Fibroblast of mammary gland (primary cell): Measurements from ENCODE around the gene HBM.
A peak's percentile ranks its signal among the peaks of the same experiment; 100 is the strongest.
"Not testable (repeated sequence)": the region's sequence is repeated elsewhere in the genome, so short reads cannot be mapped to it uniquely, and the experiment has no call there.

Source experiments
- DNase-seq: peaks from one replicate; pipeline ENCODE4 v3.0.0-alpha.2; 2010; ENCODE audit warnings: low read depth
- H3K4me3 ChIP-seq: 2 replicates; pipeline ENCODE4 v1.5.1; 2011; ENCODE audit warnings: low read depth, mild to moderate bottlenecking, low read length, moderate library complexity; ENCODE audit not compliant: control insufficient read depth
- TF ChIP-seq, protein P1 (sequence below): conservative IDR thresholded peaks from 2 replicates; pipeline ENCODE4 v1.5.1; 2011; ENCODE audit warnings: low read depth, low read length, inconsistent platforms; ENCODE audit not compliant: control insufficient read depth, insufficient read depth

Gene HBM

DNA sequence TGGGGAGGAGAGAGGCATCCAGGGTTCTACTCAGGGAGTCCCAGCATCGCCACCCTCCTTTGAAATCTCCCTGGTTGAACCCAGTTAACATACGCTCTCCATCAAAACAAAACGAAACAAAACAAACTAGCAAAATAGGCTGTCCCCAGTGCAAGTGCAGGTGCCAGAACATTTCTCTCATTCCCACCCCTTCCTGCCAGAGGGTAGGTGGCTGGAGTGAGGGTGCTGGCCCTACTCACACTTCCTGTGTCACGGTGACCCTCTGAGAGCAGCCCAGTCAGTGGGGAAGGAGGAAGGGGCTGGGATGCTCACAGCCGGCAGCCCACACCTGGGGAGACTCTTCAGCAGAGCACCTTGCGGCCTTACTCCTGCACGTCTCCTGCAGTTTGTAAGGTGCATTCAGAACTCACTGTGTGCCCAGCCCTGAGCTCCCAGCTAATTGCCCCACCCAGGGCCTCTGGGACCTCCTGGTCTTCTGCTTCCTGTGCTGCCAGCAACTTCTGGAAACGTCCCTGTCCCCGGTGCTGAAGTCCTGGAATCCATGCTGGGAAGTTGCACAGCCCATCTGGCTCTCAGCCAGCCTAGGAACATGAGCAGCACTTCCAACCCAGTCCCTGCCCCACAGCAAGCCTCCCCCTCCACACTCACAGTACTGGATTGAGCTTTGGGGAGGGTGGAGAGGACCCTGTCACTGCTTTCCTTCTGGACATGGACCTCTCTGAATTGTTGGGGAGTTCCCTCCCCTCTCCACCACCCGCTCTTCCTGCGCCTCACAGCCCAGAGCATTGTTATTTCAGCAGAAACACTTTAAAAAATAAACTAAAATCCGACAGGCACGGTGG is 8.4 kb downstream of the HBM start:
- not testable (repeated sequence) for H3K4me3 ChIP-seq, DNase-seq

DNA sequence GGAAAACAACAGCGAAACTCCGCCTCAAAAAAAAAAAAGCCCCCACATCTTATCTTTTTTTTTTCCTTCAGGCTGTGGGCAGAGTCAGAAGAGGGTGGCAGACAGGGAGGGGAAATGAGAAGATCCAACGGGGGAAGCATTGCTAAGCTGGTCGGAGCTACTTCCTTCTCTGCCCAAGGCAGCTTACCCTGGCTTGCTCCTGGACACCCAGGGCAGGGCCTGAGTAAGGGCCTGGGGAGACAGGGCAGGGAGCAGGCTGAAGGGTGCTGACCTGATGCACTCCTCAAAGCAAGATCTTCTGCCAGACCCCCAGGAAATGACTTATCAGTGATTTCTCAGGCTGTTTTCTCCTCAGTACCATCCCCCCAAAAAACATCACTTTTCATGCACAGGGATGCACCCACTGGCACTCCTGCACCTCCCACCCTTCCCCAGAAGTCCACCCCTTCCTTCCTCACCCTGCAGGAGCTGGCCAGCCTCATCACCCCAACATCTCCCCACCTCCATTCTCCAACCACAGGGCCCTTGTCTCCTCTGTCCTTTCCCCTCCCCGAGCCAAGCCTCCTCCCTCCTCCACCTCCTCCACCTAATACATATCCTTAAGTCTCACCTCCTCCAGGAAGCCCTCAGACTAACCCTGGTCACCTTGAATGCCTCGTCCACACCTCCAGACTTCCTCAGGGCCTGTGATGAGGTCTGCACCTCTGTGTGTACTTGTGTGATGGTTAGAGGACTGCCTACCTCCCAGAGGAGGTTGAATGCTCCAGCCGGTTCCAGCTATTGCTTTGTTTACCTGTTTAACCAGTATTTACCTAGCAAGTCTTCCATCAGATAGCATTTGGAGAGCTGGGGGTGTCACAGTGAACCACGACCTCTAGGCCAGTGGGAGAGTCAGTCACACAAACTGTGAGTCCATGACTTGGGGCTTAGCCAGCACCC is 9.5 kb downstream of the HBM start:
- DNase-seq, result no peak
- H3K4me3 ChIP-seq, result no peak overlapping the region
- TF ChIP-seq, protein P1, sequence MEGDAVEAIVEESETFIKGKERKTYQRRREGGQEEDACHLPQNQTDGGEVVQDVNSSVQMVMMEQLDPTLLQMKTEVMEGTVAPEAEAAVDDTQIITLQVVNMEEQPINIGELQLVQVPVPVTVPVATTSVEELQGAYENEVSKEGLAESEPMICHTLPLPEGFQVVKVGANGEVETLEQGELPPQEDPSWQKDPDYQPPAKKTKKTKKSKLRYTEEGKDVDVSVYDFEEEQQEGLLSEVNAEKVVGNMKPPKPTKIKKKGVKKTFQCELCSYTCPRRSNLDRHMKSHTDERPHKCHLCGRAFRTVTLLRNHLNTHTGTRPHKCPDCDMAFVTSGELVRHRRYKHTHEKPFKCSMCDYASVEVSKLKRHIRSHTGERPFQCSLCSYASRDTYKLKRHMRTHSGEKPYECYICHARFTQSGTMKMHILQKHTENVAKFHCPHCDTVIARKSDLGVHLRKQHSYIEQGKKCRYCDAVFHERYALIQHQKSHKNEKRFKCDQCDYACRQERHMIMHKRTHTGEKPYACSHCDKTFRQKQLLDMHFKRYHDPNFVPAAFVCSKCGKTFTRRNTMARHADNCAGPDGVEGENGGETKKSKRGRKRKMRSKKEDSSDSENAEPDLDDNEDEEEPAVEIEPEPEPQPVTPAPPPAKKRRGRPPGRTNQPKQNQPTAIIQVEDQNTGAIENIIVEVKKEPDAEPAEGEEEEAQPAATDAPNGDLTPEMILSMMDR, result no peak

DNA sequence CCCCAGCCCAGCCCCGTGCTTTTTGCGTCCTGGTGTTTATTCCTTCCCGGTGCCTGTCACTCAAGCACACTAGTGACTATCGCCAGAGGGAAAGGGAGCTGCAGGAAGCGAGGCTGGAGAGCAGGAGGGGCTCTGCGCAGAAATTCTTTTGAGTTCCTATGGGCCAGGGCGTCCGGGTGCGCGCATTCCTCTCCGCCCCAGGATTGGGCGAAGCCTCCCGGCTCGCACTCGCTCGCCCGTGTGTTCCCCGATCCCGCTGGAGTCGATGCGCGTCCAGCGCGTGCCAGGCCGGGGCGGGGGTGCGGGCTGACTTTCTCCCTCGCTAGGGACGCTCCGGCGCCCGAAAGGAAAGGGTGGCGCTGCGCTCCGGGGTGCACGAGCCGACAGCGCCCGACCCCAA is 10.2 kb downstream of the HBM start:
- not testable (repeated sequence) for DNase-seq, H3K4me3 ChIP-seq

DNA sequence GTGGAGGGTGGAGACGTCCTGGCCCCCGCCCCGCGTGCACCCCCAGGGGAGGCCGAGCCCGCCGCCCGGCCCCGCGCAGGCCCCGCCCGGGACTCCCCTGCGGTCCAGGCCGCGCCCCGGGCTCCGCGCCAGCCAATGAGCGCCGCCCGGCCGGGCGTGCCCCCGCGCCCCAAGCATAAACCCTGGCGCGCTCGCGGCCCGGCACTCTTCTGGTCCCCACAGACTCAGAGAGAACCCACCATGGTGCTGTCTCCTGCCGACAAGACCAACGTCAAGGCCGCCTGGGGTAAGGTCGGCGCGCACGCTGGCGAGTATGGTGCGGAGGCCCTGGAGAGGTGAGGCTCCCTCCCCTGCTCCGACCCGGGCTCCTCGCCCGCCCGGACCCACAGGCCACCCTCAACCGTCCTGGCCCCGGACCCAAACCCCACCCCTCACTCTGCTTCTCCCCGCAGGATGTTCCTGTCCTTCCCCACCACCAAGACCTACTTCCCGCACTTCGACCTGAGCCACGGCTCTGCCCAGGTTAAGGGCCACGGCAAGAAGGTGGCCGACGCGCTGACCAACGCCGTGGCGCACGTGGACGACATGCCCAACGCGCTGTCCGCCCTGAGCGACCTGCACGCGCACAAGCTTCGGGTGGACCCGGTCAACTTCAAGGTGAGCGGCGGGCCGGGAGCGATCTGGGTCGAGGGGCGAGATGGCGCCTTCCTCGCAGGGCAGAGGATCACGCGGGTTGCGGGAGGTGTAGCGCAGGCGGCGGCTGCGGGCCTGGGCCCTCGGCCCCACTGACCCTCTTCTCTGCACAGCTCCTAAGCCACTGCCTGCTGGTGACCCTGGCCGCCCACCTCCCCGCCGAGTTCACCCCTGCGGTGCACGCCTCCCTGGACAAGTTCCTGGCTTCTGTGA is 11.0 kb downstream of the HBM start, which contains the start of gene HBA1:
TSS of gene HBA1 (plus strand) at position 204 of the 906 bp plus-strand sequence. CDS start at position 241, 37 bp downstream.
- H3K4me3 ChIP-seq, DNase-seq: not testable (repeated sequence)

DNA sequence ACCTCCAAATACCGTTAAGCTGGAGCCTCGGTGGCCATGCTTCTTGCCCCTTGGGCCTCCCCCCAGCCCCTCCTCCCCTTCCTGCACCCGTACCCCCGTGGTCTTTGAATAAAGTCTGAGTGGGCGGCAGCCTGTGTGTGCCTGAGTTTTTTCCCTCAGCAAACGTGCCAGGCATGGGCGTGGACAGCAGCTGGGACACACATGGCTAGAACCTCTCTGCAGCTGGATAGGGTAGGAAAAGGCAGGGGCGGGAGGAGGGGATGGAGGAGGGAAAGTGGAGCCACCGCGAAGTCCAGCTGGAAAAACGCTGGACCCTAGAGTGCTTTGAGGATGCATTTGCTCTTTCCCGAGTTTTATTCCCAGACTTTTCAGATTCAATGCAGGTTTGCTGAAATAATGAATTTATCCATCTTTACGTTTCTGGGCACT is 11.6 kb downstream of the HBM start:
- DNase-seq, result peak; percentile 38
- no peak overlapping the region for H3K4me3 ChIP-seq
- TF ChIP-seq, protein P1, result no peak

DNA sequence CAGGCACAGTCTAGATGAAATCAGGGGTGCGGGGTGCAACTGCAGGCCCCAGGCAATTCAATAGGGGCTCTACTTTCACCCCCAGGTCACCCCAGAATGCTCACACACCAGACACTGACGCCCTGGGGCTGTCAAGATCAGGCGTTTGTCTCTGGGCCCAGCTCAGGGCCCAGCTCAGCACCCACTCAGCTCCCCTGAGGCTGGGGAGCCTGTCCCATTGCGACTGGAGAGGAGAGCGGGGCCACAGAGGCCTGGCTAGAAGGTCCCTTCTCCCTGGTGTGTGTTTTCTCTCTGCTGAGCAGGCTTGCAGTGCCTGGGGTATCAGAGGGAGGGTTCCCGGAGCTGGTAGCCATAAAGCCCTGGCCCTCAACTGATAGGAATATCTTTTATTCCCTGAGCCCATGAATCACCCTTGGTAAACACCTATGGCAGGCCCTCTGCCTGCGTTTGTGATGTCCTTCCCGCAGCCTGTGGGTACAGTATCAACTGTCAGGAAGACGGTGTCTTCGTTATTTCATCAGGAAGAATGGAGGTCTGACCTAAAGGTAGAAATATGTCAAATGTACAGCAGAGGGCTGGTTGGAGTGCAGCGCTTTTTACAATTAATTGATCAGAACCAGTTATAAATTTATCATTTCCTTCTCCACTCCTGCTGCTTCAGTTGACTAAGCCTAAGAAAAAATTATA is 12.3 kb downstream of the HBM start:
- DNase-seq, result no peak
- TF ChIP-seq, protein P1, result no peak
- H3K4me3 ChIP-seq, result no peak overlapping the region

DNA sequence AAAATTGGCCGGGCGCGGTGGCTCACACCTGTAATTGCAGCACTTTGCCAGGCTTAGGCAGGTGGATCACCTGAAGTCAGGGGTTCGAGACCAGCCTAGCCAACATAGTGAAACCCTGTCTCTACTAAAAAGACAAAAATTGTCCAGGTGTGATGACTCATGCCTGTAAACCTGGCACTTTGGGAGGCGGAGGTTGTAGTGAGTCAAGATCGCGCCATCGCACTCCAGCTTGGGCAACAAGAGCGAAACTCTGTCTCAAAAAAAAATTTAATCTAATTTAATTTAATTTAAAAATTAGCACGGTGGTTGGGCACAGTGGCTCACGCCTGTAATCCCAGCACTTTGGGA is 12.9 kb downstream of the HBM start:
- no peak for DNase-seq
- no peak overlapping the region for H3K4me3 ChIP-seq
- TF ChIP-seq, protein P1, result no peak
